Measurements from ENCODE around the gene EMD. TPM values are rescaled to one million over a fixed set of nuclear protein-coding genes. Genes with fewer than 3 reads are reported as not detected.
A peak's percentile ranks its signal among the peaks of the same experiment; 100 is the strongest.

Gene EMD
- total and polyA plus RNA-seq, 10 of the 15 experiments (the other 5 are each of a cell fraction or from before 2014, with no cell fraction given) = 0.76 to 100 (median 43.2) TPM

- ChIA-PET POLR2A (interaction anchor here (1.1 kb wide), 1 partner anchor 25 kb away, joined by 3 read pairs; the partner anchor contains the start of gene ATP6AP1), CTCF (no interaction called here), RAD21 (ENCODE audit: unreplicated experiment) (no interaction called here), SMC1A (ENCODE audit: uncharacterized antibody, unreplicated experiment) (no interaction called here)
- Histone ChIP-seq H2AFZ (ENCODE audit: control insufficient read depth, low read depth, low read length) (no peak overlapping the region), H3K4me1 (ENCODE audit: control insufficient read depth, insufficient read depth, low read length) (peaks cover 3% of the 10 kb centered on the region; the same call in 1 of the 2 replicates), H3K27me3 (replicated peaks in 1 of 2; ENCODE audit: control insufficient read depth in 2 of 2, insufficient read depth in 2 of 2, low read length in 1 of 2) (no peaks in the 10 kb centered on the region), H3K79me2 (ENCODE audit: control insufficient read depth, insufficient read depth, low read length) (peaks cover 22% of the 10 kb centered on the region), H3K4me2 (ENCODE audit: control insufficient read depth, insufficient read depth) (no peak overlapping the region), H3K9ac (ENCODE audit: control insufficient read depth, insufficient read depth, low read length) (no peak overlapping the region), H3K4me3 (no peak overlapping the region), H4K20me1 (ENCODE audit: control insufficient read depth, insufficient read depth) (peaks cover 5% of the 10 kb centered on the region; the same call in 1 of the 2 replicates), H3K36me3 (ENCODE audit: control insufficient read depth in 2 of 2, insufficient read depth in 2 of 2, low read length in 1 of 2) (peaks cover 10 to 12% of the 10 kb centered on the region in 2 experiments), H3K27ac (ENCODE audit: control insufficient read depth, insufficient read depth) (no peak overlapping the region), H3K9me3 (replicated peaks; ENCODE audit: control insufficient read depth, insufficient read depth, low read length) (no peaks in the 10 kb centered on the region; the same call in 2 of the 3 replicates)
- in situ Hi-C loops (cut with MboI) = no loop called here
- ATAC-seq (no peak), DNase-seq (ENCODE audit: low read depth, low spot score) (no peak), FAIRE-seq (no peak)
- no TSS peak for BruUV-seq (replicated peaks)
- WGBS (ENCODE audit: insufficient coverage, insufficient replicate concordance, low lambda C conversion rate, missing lambda C conversion rate) = 78% methylated on average over 16 of the region's 19 CpGs
- intact Hi-C loops (cut with micrococcal nuclease; ENCODE audit: unreplicated experiment) = no loop called here
- TF ChIP-seq POLR2A (IDR thresholded peaks at IDR 0.05; ENCODE audit: low read depth, low read length) = peak; percentile 41; the same call in 1 of the 2 replicates
- TF ChIP-seq MEF2A (IDR thresholded peaks at IDR 0.05; ENCODE audit: insufficient read depth, low read depth, low read length) = no peak
Observed at GRCh38 chrX:154402622-154403127, 23.6 kb downstream of the EMD start.

GRCh38 chrX:154403192-154403591, 24.1 kb downstream of the EMD start:
- Histone ChIP-seq H3K9me3 (replicated peaks; ENCODE audit: control insufficient read depth, insufficient read depth, low read length) (no peaks in the 10 kb centered on the region; the same call in 2 of the 3 replicates), H3K36me3 (ENCODE audit: control insufficient read depth in 2 of 2, insufficient read depth in 2 of 2, low read length in 1 of 2) (peaks cover 10 to 12% of the 10 kb centered on the region in 2 experiments), H3K4me1 (ENCODE audit: control insufficient read depth, insufficient read depth, low read length) (peaks cover 3% of the 10 kb centered on the region; the same call in 1 of the 2 replicates), H3K4me3 (no peak overlapping the region), H3K27ac (ENCODE audit: control insufficient read depth, insufficient read depth) (no peak overlapping the region), H2AFZ (ENCODE audit: control insufficient read depth, low read depth, low read length) (no peak overlapping the region), H3K9ac (ENCODE audit: control insufficient read depth, insufficient read depth, low read length) (no peak overlapping the region), H3K79me2 (ENCODE audit: control insufficient read depth, insufficient read depth, low read length) (peaks cover 18% of the 10 kb centered on the region), H3K4me2 (ENCODE audit: control insufficient read depth, insufficient read depth) (no peak overlapping the region), H3K27me3 (replicated peaks in 1 of 2; ENCODE audit: control insufficient read depth in 2 of 2, insufficient read depth in 2 of 2, low read length in 1 of 2) (no peaks in the 10 kb centered on the region), H4K20me1 (ENCODE audit: control insufficient read depth, insufficient read depth) (peaks cover 5% of the 10 kb centered on the region; the same call in 1 of the 2 replicates)
- ChIA-PET SMC1A (ENCODE audit: uncharacterized antibody, unreplicated experiment) (no interaction called here), RAD21 (ENCODE audit: unreplicated experiment) (no interaction called here), POLR2A (interaction anchor here (1.1 kb wide), 1 partner anchor 25 kb away, joined by 3 read pairs; the partner anchor contains the start of gene ATP6AP1), CTCF (no interaction called here)
- in situ Hi-C loops (cut with MboI) = no loop called here
- DNase-seq (ENCODE audit: low read depth, low spot score) = no peak
- TF ChIP-seq JUNB (IDR thresholded peaks at IDR 0.05) (no peak), STAT1 (conservative IDR thresholded peaks at IDR 0.05) (no peak), POLR2A (IDR thresholded peaks at IDR 0.05; ENCODE audit: low read depth, low read length) (0 out of 2 replicates have a peak, but pooled peaks have one; percentile 8)
- ATAC-seq = no peak
- WGBS (ENCODE audit: insufficient coverage, insufficient replicate concordance, low lambda C conversion rate, missing lambda C conversion rate) = 66% methylated on average over 10 of the region's 10 CpGs
- BruUV-seq (replicated peaks) = no TSS peak
- intact Hi-C loops (cut with micrococcal nuclease; ENCODE audit: unreplicated experiment) = no loop called here
- FAIRE-seq = no peak
